ENCODE results near the gene MUC6.

Gene MUC6

GRCh38 chr11:993632-994167 is 42.8 kb downstream of the MUC6 start:
- DNase-seq (ENCODE audit: low read depth), result no peak
- no peak overlapping the region for H3K4me3 ChIP-seq (ENCODE audit: control insufficient read depth, low read depth, low read length)
- no peak for TF ChIP-seq CTCF (IDR thresholded peaks at IDR 0.05; ENCODE audit: control insufficient read depth, insufficient read depth, low read depth, low read length, missing control alignments)

- no peak overlapping the region for H3K4me3 ChIP-seq (ENCODE audit: control insufficient read depth, low read depth, low read length)
- no peak for TF ChIP-seq CTCF (IDR thresholded peaks at IDR 0.05; ENCODE audit: control insufficient read depth, insufficient read depth, low read depth, low read length, missing control alignments)
- DNase-seq (ENCODE audit: low read depth), result no peak
These were observed 43.9 kb downstream of the MUC6 start for GRCh38 chr11:992577-992976.

GRCh38 chr11:991711-992307 is 44.7 kb downstream of the MUC6 start:
- H3K4me3 ChIP-seq (ENCODE audit: control insufficient read depth, low read depth, low read length), result no peak overlapping the region
- TF ChIP-seq CTCF (IDR thresholded peaks at IDR 0.05; ENCODE audit: control insufficient read depth, insufficient read depth, low read depth, low read length, missing control alignments), result no peak
- DNase-seq (ENCODE audit: low read depth), result no peak

GRCh38 chr11:991034-991433 is 45.5 kb downstream of the MUC6 start:
- no peak for TF ChIP-seq CTCF (IDR thresholded peaks at IDR 0.05; ENCODE audit: control insufficient read depth, insufficient read depth, low read depth, low read length, missing control alignments)
- H3K4me3 ChIP-seq (ENCODE audit: control insufficient read depth, low read depth, low read length), result no peak overlapping the region
- no peak for DNase-seq (ENCODE audit: low read depth)

GRCh38 chr11:990101-990500 is 46.4 kb downstream of the MUC6 start:
- no peak for TF ChIP-seq CTCF (IDR thresholded peaks at IDR 0.05; ENCODE audit: control insufficient read depth, insufficient read depth, low read depth, low read length, missing control alignments)
- DNase-seq (ENCODE audit: low read depth), result no peak
- H3K4me3 ChIP-seq (ENCODE audit: control insufficient read depth, low read depth, low read length), result no peak overlapping the region

- H3K4me3 ChIP-seq (ENCODE audit: control insufficient read depth, low read depth, low read length), result no peak overlapping the region
- no peak for DNase-seq (ENCODE audit: low read depth)
- no peak for TF ChIP-seq CTCF (IDR thresholded peaks at IDR 0.05; ENCODE audit: control insufficient read depth, insufficient read depth, low read depth, low read length, missing control alignments)
These were observed 48.8 kb downstream of the MUC6 start for GRCh38 chr11:987671-988070.

Data from AG09309 (cell line).